A673 (cell line): Measurements from ENCODE around the gene PAQR5. TPM values are rescaled to one million over a fixed set of nuclear protein-coding genes. Genes with fewer than 3 reads are reported as not detected.

Experiments
- BruUV-seq: library from RNA; stranded (reverse); fragments of 400-500 nt; replicated peaks from 2 replicates; lab custom pipeline; 2021; lab: Mats Ljungman, UMichigan
- CTCF ChIA-PET: fragments of 300-600 bp; sonication (Branson Sonifier 250); formaldehyde crosslinking; loops from one replicate; lab custom pipeline; 2022; ENCODE audit warnings: antibody characterized with exemption; lab: Charles Lee
- POLR2A ChIA-PET: fragments of 300-600 bp; sonication (Branson Sonifier 250); formaldehyde crosslinking; loops from one replicate; lab custom pipeline; 2022; ENCODE audit warnings: antibody characterized with exemption; ENCODE audit not compliant: low non-redundant PET; lab: Charles Lee
- DNase-seq: peaks from one replicate; pipeline ENCODE4 v3.0.0-alpha.2; 2015; ENCODE audit warnings: low spot score
- H3K27ac ChIP-seq: fragments of 200-600 bp; sonication (generic); 2 replicates; pipeline ENCODE4 v1.5.1; 2016; ENCODE audit warnings: mixed run types, low read depth, mild to moderate bottlenecking, mixed read lengths, antibody characterized with exemption, low read length; ENCODE audit not compliant: poor library complexity, severe bottlenecking
- H3K27me3 ChIP-seq: fragments of 200-600 bp; sonication (generic); replicated peaks from 2 replicates; pipeline ENCODE4 v1.6.1; 2017; ENCODE audit warnings: mixed run types, low read depth, mild to moderate bottlenecking, mixed read lengths, antibody characterized with exemption, low read length; ENCODE audit not compliant: insufficient read depth, poor library complexity
- H3K36me3 ChIP-seq: fragments of 200-600 bp; sonication (generic); 2 replicates; pipeline ENCODE4 v1.6.1; 2016; ENCODE audit warnings: mixed run types, mild to moderate bottlenecking, mixed read lengths, antibody characterized with exemption, low read length; ENCODE audit not compliant: insufficient read depth, poor library complexity, severe bottlenecking
- H3K4me1 ChIP-seq: fragments of 200-600 bp; sonication (generic); 2 replicates; pipeline ENCODE4 v1.6.1; 2017; ENCODE audit warnings: mixed run types, mild to moderate bottlenecking, mixed read lengths, antibody characterized with exemption, low read length; ENCODE audit not compliant: insufficient read depth, poor library complexity, severe bottlenecking
- H3K4me3 ChIP-seq: fragments of 200-600 bp; sonication (generic); 2 replicates; pipeline ENCODE4 v1.5.1; 2016; ENCODE audit warnings: low read depth, mixed run types, mild to moderate bottlenecking, mixed read lengths, low read length; ENCODE audit not compliant: poor library complexity, severe bottlenecking
- H3K9me3 ChIP-seq: fragments of 200-600 bp; sonication (generic); 2 replicates; pipeline ENCODE4 v1.6.1; 2016; ENCODE audit warnings: mixed run types, low read depth, mild to moderate bottlenecking, mixed read lengths, antibody characterized with exemption, low read length; ENCODE audit not compliant: poor library complexity, severe bottlenecking
- CTCF ChIP-seq: fragments of 300-800, 200-600 bp; sonication (generic); conservative IDR thresholded peaks from 2 replicates; pipeline ENCODE4 v1.5.1; 2017; ENCODE audit warnings: low read depth, mild to moderate bottlenecking, antibody characterized with exemption, low read length, moderate library complexity, mixed read lengths
- EZH2 ChIP-seq: fragments of 200-600 bp; sonication (generic); IDR thresholded peaks from 2 replicates; pipeline ENCODE4 v1.6.1; 2017; ENCODE audit warnings: borderline replicate concordance, low read depth, mild to moderate bottlenecking, mixed read lengths, antibody characterized with exemption, low read length; ENCODE audit not compliant: poor library complexity, severe bottlenecking
- intact Hi-C: fragments of 100-400 bp; cut with micrococcal nuclease; formaldehyde crosslinking; loops from one replicate; pipeline ENCODE4 v1.10.0; 2022; ENCODE audit not compliant: unreplicated experiment
- total RNA-seq: library from RNA; stranded (reverse); gene quantifications from 2 replicates; pipeline ENCODE4 v1.2.3, GENCODE V29; 2021

The PAQR5 gene
- total RNA-seq, 1 experiment from 2014 or later, result 19.1 TPM

GRCh38 chr15:69340243-69340900 is 41.7 kb downstream of the PAQR5 start:
- H3K27ac ChIP-seq, result no peak overlapping the region
- H3K9me3 ChIP-seq, result peaks cover 3% of the 10 kb centered on the region
- BruUV-seq, result no TSS peak
- H3K36me3 ChIP-seq, result peaks cover 5% of the 10 kb centered on the region
- DNase-seq, result no peak
- CTCF ChIA-PET, result no interaction called here
- intact Hi-C loops, result no loop called here
- no peak for TF ChIP-seq CTCF
- TF ChIP-seq EZH2, result no peak
- POLR2A ChIA-PET, result no interaction called here
- H3K4me3 ChIP-seq, result no peak overlapping the region
- H3K27me3 ChIP-seq, result no peaks in the 10 kb centered on the region
- H3K4me1 ChIP-seq, result no peaks in the 10 kb centered on the region

GRCh38 chr15:69341356-69341755 is 42.6 kb downstream of the PAQR5 start:
- Histone ChIP-seq H3K27ac (no peak overlapping the region), H3K36me3 (peaks cover 5% of the 10 kb centered on the region), H3K4me1 (no peaks in the 10 kb centered on the region), H3K9me3 (peaks cover 3% of the 10 kb centered on the region), H3K27me3 (no peaks in the 10 kb centered on the region), H3K4me3 (no peak overlapping the region)
- DNase-seq, result no peak
- BruUV-seq, result no TSS peak
- CTCF ChIA-PET, result no interaction called here
- intact Hi-C loops, result no loop called here
- TF ChIP-seq CTCF (no peak), EZH2 (no peak)
- POLR2A ChIA-PET, result no interaction called here

GRCh38 chr15:69342460-69343076 is 43.9 kb downstream of the PAQR5 start:
- Histone ChIP-seq H3K27ac (no peak overlapping the region), H3K36me3 (no peaks in the 10 kb centered on the region), H3K9me3 (no peaks in the 10 kb centered on the region), H3K4me1 (no peaks in the 10 kb centered on the region), H3K27me3 (no peaks in the 10 kb centered on the region), H3K4me3 (no peak overlapping the region)
- no TSS peak for BruUV-seq
- TF ChIP-seq CTCF, result no peak
- no peak for TF ChIP-seq EZH2
- intact Hi-C loops, result no loop called here
- CTCF ChIA-PET, result no interaction called here
- POLR2A ChIA-PET, result no interaction called here
- DNase-seq, result no peak
